ENCODE results near the gene DCD.

DNA sequence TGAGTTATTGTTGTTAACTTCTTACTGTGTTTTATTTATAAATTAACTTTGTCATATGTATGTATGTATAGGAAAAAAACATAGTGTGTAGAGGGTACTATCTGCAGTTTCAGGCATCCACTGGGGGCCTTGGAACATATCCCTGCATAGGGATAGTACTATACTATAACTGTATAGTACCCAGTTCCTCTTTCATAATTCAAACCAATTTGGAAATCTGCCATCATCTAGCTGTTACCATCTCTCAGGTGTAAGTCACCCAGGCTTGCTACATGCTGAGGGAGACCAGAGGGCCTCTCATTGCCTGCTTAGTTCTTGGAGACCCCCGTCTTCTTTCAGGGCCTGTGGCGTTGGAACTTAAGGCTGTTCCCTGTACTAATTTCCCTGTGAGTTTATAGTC lies 12.9 kb upstream of the DCD start:
- no peak for TF ChIP-seq ZFX (IDR thresholded peaks at IDR 0.05)
- TF ChIP-seq, protein P1, sequence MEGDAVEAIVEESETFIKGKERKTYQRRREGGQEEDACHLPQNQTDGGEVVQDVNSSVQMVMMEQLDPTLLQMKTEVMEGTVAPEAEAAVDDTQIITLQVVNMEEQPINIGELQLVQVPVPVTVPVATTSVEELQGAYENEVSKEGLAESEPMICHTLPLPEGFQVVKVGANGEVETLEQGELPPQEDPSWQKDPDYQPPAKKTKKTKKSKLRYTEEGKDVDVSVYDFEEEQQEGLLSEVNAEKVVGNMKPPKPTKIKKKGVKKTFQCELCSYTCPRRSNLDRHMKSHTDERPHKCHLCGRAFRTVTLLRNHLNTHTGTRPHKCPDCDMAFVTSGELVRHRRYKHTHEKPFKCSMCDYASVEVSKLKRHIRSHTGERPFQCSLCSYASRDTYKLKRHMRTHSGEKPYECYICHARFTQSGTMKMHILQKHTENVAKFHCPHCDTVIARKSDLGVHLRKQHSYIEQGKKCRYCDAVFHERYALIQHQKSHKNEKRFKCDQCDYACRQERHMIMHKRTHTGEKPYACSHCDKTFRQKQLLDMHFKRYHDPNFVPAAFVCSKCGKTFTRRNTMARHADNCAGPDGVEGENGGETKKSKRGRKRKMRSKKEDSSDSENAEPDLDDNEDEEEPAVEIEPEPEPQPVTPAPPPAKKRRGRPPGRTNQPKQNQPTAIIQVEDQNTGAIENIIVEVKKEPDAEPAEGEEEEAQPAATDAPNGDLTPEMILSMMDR (conservative IDR thresholded peaks at IDR 0.05) = no peak
